ENCODE results near the gene S1PR5.

DNA sequence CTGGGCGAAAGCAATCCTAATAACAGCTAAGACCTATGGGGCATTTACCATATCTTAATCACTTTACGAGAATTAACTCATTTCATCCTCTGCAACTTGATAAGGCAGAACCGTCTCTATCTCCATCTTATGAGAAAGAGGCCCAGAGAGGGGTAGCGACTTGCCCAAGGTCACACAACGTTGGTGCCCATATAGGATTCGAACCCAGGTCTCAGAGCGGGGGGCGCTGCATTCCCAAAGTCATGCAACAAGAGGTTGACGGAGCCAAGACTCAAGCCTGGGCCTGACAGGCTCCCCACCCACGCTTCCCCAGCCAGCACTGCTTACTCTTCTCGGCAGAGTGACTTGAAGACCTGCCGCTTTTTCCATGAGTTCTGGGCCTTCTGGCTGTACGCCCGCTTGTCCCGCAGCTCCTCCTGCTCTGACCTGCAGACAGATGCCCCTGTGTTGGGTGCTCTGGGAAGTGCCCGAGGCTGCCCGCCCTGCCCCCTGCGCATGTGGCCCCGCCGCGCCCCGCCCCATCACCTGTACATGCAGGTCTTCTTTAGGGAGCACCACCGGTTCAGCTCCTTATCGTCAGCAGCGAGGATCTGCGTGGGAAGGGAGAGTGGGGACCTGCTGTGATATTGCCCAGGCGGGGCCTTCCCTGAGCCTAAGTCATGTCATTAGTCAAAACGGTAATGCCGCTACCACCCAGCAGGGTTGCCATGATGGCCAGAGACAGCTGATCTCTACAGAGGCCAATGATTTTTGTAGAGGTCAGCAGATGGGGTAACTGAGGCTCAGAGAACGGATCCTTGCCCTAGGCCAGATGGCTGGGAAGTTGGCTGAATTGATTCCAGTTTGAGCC, 37.7 kb upstream of the S1PR5 start:
- TF ChIP-seq, protein P1, sequence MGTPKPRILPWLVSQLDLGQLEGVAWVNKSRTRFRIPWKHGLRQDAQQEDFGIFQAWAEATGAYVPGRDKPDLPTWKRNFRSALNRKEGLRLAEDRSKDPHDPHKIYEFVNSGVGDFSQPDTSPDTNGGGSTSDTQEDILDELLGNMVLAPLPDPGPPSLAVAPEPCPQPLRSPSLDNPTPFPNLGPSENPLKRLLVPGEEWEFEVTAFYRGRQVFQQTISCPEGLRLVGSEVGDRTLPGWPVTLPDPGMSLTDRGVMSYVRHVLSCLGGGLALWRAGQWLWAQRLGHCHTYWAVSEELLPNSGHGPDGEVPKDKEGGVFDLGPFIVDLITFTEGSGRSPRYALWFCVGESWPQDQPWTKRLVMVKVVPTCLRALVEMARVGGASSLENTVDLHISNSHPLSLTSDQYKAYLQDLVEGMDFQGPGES (IDR thresholded peaks at IDR 0.05): no peak
- TF ChIP-seq JUND (IDR thresholded peaks at IDR 0.05; ENCODE audit: low read depth, low read length): no peak
- no peak for TF ChIP-seq POLR2AphosphoS5 (IDR thresholded peaks at IDR 0.05; ENCODE audit: low read length)
- no peak for TF ChIP-seq NFYB (IDR thresholded peaks at IDR 0.05; ENCODE audit: insufficient read depth, low read depth, low read length)
- TF ChIP-seq YY1 (IDR thresholded peaks at IDR 0.05; ENCODE audit: low read depth, low read length): no peak
- TF ChIP-seq ZNF217 (IDR thresholded peaks at IDR 0.05): no peak
- TF ChIP-seq TCF3 (IDR thresholded peaks at IDR 0.05; ENCODE audit: borderline replicate concordance, insufficient read depth, low read depth, low read length): no peak
- TF ChIP-seq, protein P2, sequence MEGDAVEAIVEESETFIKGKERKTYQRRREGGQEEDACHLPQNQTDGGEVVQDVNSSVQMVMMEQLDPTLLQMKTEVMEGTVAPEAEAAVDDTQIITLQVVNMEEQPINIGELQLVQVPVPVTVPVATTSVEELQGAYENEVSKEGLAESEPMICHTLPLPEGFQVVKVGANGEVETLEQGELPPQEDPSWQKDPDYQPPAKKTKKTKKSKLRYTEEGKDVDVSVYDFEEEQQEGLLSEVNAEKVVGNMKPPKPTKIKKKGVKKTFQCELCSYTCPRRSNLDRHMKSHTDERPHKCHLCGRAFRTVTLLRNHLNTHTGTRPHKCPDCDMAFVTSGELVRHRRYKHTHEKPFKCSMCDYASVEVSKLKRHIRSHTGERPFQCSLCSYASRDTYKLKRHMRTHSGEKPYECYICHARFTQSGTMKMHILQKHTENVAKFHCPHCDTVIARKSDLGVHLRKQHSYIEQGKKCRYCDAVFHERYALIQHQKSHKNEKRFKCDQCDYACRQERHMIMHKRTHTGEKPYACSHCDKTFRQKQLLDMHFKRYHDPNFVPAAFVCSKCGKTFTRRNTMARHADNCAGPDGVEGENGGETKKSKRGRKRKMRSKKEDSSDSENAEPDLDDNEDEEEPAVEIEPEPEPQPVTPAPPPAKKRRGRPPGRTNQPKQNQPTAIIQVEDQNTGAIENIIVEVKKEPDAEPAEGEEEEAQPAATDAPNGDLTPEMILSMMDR (IDR thresholded peaks at IDR 0.05 in 2 of 3, conservative IDR thresholded peaks at IDR 0.05 in 1 of 3; ENCODE audit: control insufficient read depth in 2 of 3, extremely low read depth in 1 of 3, insufficient read depth in 1 of 3, low read depth in 3 of 3, low read length in 3 of 3): no peak
- no peak for TF ChIP-seq RFX5 (IDR thresholded peaks at IDR 0.05; ENCODE audit: low read depth, low read length)
- TF ChIP-seq, protein P3, sequence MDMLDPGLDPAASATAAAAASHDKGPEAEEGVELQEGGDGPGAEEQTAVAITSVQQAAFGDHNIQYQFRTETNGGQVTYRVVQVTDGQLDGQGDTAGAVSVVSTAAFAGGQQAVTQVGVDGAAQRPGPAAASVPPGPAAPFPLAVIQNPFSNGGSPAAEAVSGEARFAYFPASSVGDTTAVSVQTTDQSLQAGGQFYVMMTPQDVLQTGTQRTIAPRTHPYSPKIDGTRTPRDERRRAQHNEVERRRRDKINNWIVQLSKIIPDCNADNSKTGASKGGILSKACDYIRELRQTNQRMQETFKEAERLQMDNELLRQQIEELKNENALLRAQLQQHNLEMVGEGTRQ (IDR thresholded peaks at IDR 0.05; ENCODE audit: borderline replicate concordance, low read depth, low read length): no peak
- TF ChIP-seq, protein P4, sequence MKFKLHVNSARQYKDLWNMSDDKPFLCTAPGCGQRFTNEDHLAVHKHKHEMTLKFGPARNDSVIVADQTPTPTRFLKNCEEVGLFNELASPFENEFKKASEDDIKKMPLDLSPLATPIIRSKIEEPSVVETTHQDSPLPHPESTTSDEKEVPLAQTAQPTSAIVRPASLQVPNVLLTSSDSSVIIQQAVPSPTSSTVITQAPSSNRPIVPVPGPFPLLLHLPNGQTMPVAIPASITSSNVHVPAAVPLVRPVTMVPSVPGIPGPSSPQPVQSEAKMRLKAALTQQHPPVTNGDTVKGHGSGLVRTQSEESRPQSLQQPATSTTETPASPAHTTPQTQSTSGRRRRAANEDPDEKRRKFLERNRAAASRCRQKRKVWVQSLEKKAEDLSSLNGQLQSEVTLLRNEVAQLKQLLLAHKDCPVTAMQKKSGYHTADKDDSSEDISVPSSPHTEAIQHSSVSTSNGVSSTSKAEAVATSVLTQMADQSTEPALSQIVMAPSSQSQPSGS (IDR thresholded peaks at IDR 0.05; ENCODE audit: low read length): no peak

Measured in GM12878 (cell line).